GM12865 (cell line): ENCODE measurements around the gene MRPL14.
A peak's percentile ranks its signal among the peaks of the same experiment; 100 is the strongest.

Source experiments
- DNase-seq: peaks from one replicate; pipeline ENCODE4 v3.0.0; 2010; ENCODE audit warnings: low read depth
- H3K4me3 ChIP-seq: 2 replicates; pipeline ENCODE4 v1.5.1; 2011; ENCODE audit warnings: mild to moderate bottlenecking, low read depth, low read length, control low read depth
- CTCF ChIP-seq: IDR thresholded peaks from 2 replicates; pipeline ENCODE4 v1.5.1; 2011; ENCODE audit warnings: low read length, control low read depth, low read depth, inconsistent platforms; ENCODE audit not compliant: insufficient read depth; ENCODE audit errors: missing control alignments

Gene MRPL14

DNA sequence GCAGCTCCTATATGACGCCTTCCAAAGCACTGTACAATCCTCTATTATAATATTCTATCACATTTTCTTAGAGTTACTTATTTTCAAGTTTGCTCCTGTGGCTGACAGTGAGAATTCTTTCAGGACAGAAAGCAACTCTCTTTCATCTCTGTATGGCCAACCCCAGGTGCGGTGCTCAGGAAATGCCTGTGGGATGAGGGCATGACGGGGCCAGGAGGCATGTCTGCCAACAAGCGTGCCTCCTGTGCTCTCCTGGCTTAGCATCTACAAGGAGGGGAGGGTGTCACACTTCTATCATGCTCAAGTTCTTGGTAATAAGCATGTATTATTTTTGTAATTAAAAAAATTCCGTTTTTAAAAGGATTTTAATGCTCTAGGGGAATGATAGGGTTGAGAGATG is 11.4 kb downstream of the MRPL14 start:
- no peak for TF ChIP-seq CTCF
- H3K4me3 ChIP-seq = no peak overlapping the region
- DNase-seq = no peak

GRCh38 chr6:44113414-44113813 is 13.8 kb downstream of the MRPL14 start:
- no peak overlapping the region for H3K4me3 ChIP-seq
- peak; percentile 13 for TF ChIP-seq CTCF
- DNase-seq = no peak

- no peak for DNase-seq
- TF ChIP-seq CTCF = no peak
Measured at GRCh38 chr6:44111434-44112417, 15.5 kb downstream of the MRPL14 start.

GRCh38 chr6:44110966-44111365 is 16.3 kb downstream of the MRPL14 start:
- no peak for DNase-seq
- no peak for TF ChIP-seq CTCF
- no peak overlapping the region for H3K4me3 ChIP-seq

More at GRCh38 chr6:44111434-44112417, 15.5 kb downstream of the MRPL14 start:
- H3K4me3 ChIP-seq = no peak overlapping the region

DNA sequence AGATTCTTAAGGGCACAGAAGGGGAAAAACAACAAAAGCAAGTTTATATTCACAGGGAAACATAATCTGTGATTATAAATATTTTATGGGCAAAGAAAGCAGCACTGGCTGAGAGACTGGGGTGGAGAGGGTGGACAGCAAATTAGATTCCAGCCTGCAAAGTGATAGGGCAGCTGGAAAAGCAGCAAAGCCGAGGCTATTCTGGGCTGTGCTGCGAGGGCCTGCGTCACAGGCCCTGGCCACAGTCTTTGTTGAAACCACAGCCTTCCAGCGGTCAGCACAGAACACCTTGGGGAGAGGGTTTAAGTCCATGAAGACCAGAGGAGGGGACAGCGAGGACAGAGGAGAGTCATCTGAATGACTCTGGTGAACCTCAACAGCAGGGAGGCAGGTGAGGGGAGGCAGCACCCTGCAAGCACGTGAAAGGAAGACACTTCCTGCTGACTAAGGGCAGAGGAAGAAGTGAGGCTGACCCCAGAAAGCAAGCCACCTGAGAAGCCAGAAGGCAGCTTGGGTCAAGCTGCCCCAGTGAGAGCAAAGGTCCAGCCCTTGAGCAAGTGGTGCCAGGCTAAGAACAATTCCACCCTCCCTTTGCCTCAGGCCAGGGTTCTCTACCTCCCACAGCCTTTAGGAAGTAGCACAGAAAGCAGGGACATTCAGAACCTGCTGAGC is 17.1 kb downstream of the MRPL14 start:
- H3K4me3 ChIP-seq = no peak overlapping the region
- no peak for DNase-seq
- no peak for TF ChIP-seq CTCF

GRCh38 chr6:44109212-44109611 is 18.0 kb downstream of the MRPL14 start:
- DNase-seq = no peak
- TF ChIP-seq CTCF = no peak
- H3K4me3 ChIP-seq = no peak overlapping the region
